SW480 (cell line): ENCODE measurements around the gene GLYATL1B.
"Not testable (repeated sequence)": the region's sequence is repeated elsewhere in the genome, so short reads cannot be mapped to it uniquely, and the experiment has no call there.

Experiments used
- DNase-seq: peaks from one replicate; pipeline ENCODE4 v3.0.0-alpha.2; 2016; ENCODE audit warnings: low spot score

The GLYATL1B gene

GRCh38 chr11:59086007-59086406 is at the start of gene GLYATL1B:
GLYATL1B (plus strand) TSS chr11:59086307; CDS start chr11:59086307, 0 bp downstream.
- not testable (repeated sequence) for DNase-seq

DNA sequence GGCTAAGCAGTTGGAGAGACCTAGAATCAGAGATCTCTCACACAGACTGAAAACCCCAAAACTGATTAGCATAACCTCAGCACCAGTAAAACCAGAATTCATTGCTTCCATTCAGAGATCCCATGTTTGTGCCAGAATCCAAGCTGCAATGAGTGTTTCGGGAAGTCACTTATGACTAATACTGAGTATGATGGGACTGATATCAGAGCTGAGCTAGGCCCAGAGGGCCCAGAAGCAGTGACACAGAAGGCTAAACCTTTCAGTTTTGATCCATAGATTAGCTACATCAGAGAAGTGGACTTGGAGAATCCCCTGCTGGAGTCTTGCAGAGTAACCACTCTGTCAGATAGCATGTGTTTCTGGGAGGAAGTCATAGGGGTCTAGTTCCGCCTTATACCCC is 49.6 kb upstream of the GLYATL1B start:
- DNase-seq, result not testable (repeated sequence)

DNA sequence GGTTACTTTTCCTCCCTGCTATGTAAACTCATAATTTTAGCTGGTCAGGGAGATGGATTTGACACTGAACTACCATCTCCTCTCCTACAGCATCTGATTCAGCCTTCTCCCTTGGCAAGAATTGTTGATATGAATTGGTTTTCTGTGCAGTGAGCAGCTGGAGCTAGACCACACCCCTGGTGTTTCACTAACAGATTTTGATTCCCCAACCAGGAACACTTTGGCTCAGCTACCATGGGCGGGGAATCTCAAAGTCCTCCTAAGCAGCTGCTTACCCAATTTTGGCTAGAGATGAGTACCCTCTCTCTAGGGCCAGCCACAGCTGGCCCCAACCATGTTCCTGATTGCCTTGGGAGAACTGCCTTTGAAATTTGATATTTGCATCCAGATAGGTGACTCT is 48.7 kb upstream of the GLYATL1B start:
- not testable (repeated sequence) for DNase-seq

- DNase-seq, result no peak
Measured at GRCh38 chr11:59040607-59041006, 45.5 kb upstream of the GLYATL1B start.

DNA sequence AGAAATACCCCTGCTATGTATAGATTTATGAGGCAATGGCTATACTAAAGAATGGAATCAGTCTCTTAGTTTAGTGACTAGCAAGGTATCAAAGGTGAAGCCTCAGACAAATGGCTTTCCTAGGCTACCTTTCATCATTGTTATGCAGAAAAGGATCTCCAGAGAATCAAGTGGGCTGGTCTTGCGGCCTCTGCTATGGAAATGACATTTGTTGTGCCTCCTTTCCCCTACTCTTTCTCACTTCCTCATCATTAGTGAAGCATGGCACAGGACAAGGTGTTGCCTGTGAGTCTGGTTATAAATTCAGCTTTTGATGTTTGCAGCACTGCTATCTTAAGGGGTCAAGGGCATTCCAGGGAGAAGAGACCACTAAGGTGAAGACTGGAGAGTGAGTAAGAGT is 34.7 kb upstream of the GLYATL1B start:
- not testable (repeated sequence) for DNase-seq

DNA sequence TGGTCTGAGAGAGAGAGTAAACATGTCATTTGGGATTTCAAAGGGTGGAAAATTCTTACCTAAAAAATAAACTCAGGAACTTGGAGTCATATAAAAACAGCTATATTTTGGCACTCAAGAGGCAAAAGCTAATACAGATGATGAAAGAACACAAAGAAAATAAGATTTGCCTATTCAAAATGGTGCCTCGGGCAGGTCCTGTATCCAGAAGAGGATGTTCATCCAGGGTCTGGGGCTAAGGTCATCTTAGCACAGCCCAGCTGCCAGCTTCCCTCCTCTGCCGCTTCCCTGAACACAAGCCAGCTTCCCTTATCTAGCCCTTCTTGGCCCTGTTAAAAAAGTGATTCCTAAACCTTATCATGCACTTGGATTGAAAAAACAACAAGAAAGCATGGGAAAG is 33.8 kb upstream of the GLYATL1B start:
- not testable (repeated sequence) for DNase-seq

DNA sequence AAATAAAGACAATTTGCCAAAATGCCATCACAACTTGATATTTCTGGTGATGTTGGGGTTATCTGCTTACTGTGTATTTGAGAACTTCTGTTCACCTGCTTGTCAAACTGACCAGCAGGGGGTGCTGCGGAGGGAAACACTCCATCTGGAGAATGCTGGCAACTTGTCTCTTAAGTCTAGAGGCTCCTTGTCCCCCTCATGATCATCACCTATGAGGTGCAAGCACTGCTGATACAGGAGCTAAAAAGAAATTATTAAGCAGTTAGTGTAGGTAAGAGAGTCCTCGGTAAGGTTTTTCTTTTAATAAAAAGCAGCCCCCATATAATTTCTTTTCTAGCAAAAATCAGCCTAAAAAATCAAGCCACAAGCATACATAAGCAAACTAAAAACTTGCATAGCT is 32.7 kb upstream of the GLYATL1B start:
- peak; percentile 25 for DNase-seq

GRCh38 chr11:59058120-59059033 is 27.7 kb upstream of the GLYATL1B start:
- peak; percentile 82 for DNase-seq

DNA sequence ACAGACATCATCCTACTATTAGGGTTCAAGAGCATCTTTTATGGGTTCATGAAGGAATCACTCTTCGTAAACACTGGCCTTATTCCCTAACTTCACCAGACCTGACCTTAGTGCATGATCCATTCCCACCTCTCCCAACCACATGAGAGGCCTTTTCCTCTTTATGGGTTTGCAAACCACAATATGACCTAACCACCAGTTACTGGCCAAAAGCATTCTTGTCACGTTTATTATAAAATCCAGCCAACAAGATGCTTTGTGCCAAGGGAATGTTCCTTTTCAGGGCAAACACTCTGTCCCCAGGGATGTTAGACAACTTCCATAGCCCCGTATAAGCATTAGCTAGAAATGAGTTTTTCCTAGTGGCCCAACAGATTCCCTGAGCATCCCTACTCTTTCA is 26.0 kb upstream of the GLYATL1B start:
- peak; percentile 64 for DNase-seq

DNA sequence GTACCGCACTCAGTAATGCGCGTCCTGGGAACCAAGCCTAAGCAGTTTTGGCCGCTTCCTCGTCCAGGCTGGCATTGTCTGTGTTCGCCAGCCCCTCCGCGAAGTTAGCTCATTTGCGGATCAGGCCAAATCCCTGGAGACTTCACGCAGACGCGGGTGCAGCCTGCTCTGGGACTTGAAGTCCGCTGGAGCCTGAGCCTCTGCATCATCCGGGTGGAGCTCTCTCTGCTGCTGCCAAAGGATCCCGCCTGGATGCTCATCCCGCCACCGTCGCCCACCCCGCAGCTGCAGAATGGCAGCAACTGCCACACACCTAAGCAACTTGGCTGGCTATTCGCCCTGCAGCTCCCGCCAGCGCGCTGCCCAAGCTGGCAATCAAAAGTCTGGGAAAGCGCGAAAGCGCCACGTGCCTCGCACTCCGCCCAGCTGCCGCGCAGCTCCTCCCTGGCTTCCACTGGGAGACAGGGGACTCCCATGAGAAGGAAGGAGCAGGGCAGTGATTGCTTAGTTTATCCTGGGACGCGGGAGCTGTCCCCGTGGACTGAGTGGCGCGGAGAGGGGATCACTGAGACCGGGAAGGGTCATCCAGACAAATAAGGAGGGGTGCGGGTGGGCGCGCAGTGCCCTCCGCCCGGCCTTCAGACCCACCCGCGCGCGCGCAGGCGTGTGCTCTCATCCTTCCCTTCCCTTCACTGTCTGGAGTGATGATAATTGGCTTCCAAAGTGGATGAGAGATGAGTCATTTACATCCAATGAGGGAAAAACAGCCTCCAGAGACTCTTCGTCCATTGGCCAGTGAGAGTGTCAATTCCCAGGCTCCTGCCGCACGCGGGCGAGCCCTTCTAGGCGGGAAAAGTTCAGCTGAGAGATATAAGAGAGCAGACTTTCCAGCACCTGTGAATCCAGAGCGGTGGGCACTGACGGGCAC is 23.2 kb upstream of the GLYATL1B start:
- peak; percentile 17 for DNase-seq

DNA sequence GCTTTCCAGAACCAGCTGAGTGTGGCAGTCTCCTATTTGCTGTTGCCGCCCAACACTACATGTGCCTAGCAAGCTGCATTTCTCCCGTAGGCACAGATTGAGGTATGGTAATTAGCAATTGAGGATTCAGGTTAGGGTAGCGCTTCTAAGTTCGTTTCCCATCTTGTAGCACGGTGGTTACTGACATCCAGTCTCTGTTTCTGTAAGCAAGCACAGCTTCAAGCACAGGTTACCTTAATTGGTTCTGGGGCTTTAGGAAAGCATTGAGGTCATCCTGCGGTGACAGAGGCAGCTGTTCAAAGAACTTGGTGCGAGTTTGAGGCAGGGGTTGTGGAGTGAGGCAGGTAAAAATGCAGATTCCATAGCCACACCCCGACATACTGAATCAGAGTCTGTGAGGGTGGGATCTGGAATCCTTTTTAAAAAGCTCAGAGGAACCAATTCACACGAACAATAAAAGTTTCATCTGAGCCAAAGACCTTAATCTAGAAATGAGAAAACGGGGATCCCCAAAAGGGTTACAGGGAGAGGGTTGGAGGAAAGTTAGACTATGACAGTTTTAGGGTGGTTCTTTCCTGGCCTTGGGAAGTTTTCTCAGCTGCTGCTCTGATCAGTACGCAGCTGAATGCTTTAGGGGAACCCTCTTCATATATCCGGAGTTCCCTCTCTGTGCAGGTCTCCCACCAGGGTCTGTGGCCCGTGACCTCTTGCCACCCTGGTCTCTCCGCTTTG is 21.9 kb upstream of the GLYATL1B start:
- DNase-seq, result peak; percentile 54

GRCh38 chr11:59069087-59069486 is 17.0 kb upstream of the GLYATL1B start:
- peak; percentile 7 for DNase-seq

DNA sequence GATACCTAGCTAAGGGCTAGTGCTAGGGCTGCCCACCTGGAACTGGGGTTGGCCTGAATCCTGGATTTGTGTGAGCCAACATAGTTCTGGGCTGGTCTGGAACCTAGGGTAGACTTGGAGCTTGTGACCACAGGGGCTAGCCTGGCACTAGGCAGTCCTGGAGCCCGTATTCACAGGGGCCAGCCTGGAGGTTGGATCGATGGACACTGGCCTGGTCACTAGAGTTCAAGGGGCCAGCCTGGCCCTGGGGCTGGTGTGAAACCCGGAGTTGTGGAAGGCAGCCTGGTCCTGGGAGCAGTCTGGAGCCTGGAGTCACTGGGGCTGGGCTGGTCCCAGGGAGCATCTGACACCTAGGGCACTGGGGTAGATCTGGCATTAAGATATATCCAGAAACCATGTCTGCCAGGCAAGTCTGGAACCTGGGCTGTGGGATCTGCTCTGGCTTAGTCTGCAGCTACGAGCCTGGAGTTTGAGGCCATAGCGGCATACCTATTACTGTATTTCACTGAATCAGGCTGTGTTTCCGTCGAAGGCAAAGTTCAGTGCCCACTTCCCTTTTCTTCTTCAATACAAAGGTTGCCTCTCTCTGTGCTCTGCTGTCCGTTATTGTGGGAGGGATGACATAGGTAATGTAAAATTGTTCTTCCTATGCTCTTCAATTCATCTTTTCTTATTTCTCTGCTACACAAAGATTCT is 9.1 kb upstream of the GLYATL1B start:
- no peak for DNase-seq

GRCh38 chr11:59078435-59078834 is 7.7 kb upstream of the GLYATL1B start:
- DNase-seq, result no peak

GRCh38 chr11:59079086-59079485 is 7.0 kb upstream of the GLYATL1B start:
- no peak for DNase-seq

- not testable (repeated sequence) for DNase-seq
Measured at GRCh38 chr11:59080421-59080820, 5.7 kb upstream of the GLYATL1B start.

GRCh38 chr11:59081430-59082020 is 4.6 kb upstream of the GLYATL1B start:
- not testable (repeated sequence) for DNase-seq

DNA sequence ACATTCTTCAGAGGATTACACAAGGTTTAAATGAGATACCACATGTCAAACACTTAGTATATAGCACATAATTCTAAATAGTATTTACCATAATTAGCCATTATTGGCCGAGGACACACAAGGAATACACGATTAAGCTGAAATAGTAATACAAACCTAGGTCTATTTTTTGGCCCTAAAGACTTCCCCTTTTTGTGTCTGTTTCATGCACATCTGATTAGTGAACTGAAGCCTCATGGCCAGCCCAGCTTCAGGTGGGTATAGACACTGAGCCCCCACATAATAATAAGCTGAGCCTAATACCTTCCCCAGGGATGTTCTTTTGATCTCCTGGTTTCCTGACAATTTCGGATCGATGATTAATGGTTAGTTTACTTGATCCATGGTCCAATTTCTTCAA is 2.1 kb downstream of the GLYATL1B start:
- DNase-seq, result no peak

DNA sequence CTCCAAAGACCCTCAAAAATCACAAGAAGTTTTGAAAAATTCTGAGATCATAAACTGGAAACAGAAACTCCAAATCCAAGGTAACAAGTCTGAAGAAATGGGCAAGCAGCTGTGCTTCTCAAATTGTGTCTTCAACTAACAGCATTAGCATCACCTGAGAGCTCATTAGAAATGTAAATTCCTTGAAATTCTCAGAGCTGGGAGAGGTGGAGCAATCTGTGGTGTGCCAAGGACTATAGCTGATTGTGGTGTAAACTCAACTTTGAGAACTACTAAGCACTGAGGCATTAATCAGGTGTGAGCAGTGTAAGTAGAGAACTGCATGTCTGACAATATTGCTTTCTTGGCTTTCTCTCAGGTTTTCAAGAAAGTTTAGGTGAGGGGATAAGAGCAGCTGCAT is 7.5 kb downstream of the GLYATL1B start:
- DNase-seq, result not testable (repeated sequence)

- not testable (repeated sequence) for DNase-seq
Measured at GRCh38 chr11:59095225-59095624, 9.1 kb downstream of the GLYATL1B start.
